HG03097 (cell line): ENCODE measurements around the gene DRG2.

ENCODE experiments used
- ATAC-seq: cut with Tn5 transposase; IDR thresholded peaks from one replicate; pipeline ENCODE4 v1.9.1; 2021; ENCODE audit not compliant: unreplicated experiment, low FRiP score

Gene DRG2

DNA sequence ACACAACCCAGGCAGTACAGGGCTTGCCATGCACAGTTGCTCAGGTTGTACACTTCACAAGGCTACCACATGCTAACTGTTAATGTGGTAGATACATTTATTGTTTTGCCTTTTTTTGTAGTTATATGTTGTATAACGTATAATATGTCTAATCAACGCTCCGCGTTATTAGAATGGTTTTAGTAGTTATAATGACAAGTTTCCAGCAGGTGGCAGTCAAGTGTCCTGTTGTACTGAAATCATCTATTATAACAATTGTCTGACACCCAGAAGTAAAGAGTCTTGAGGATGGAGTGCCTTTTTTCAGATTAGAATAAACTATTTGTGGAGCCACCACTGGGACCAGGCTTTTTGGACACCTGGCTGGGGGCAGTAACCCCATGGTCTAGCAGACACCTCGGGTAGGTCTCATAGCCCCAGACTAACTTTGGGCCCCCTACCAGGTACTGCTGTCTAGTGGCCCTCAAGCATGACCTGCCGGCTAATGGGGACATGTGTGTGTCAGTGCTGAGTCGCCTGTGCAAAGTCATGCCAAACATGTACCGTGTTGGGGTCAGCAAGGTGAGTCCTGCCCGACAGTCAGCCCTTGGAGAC, 53.6 kb downstream of the DRG2 start:
- ATAC-seq: no peak

DNA sequence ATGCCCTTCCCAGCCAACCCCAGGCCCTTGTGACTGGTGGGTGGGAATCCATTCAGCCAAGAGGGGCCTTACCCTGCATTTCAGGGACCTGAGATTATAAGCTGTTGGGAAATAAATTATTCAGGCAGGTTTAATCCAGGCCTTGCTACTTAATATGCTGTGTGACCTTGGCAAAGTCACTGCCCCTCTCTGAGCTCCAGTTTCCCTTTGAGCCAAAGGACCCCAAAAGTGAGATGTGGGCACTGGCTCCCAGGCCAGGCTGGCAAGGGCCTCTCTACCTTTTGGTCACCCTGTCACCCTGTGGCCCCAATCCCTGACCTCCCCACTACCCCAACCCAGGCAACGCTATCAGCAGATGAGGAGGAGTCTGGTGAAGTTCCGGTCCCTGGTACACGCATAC, 54.7 kb downstream of the DRG2 start:
- ATAC-seq: no peak

DNA sequence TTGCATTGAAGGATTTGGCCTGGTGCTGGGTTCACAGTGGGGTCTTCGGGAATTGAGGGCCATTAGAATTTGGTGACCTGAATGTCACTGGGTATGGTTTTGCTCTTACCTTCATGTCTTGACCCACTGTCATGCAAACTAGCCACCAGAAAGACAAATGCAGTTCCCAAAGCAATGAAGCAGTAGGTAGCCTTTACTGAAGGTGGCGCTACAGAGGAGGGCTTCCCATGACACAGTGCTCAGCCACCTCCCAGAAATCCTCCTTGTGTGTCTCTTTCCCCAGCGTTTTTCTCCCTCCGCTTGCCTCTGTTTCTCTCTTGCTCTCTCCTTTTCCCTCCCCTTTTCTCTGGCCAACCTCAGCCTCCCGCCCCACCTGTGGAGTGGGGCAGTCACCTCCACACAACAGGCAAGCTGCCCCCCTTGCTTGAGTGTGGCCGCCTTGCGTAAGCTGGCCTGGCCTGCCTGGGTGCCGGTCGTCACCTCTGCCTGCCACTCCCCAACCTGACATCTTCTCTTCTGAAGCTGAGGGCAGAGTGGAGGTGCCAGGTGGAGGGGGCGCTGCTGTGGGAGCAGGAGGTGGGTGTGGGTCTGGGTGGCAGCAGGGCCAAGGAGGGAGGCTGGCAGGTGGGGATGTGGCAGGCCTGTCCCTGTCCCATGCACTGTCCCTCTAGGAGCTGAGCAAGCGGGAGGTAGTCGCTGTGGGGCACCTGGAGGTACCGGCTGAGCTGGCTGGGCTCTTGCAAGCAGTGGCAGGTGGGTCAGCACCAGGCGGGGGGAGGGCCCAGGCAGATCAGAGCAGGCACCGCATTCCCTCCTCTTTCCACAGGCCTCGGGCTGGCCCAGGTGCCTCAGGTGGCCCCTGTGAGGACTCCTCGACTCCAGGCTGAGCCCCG, 55.5 kb downstream of the DRG2 start:
- no peak for ATAC-seq

DNA sequence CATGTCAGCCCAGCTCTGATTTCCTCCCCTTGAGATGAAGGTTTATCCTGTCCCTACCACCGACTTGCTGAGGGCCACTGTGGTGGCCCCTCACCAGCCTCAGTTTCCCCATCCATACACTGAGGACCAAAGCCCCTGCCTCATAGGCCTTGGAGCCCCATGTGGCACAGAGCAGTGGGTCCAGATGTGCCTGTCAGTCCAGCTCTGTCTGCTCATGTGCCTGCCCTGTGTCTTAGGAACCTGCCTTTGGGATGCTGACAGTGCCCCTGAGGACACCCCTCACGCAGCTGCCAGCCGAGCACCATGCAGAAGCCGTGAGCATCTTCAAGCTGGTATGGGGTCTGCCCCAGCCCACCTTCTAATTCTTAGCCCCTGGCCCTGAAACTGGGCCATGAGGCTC, 56.5 kb downstream of the DRG2 start:
- ATAC-seq: no peak

DNA sequence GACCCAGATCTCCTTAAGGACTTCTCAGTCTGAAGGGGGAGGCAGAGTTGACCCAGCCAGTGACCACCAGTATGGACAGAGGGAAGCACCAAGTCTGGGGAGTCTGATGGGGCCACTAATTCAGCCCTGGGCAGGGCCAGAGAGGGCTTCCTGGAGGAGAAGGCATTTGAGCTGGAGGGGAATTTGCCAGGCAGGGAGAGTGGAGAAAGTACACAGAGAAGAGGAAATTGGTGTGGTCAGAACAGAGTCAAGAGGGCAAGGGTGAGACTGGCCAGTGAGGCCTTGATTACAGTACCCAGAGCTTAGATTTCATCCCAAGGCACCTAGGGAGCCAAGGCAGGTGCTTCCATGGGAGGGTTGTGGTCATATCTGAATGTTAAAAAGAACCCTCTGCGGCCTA, 57.1 kb downstream of the DRG2 start:
- ATAC-seq: no peak

DNA sequence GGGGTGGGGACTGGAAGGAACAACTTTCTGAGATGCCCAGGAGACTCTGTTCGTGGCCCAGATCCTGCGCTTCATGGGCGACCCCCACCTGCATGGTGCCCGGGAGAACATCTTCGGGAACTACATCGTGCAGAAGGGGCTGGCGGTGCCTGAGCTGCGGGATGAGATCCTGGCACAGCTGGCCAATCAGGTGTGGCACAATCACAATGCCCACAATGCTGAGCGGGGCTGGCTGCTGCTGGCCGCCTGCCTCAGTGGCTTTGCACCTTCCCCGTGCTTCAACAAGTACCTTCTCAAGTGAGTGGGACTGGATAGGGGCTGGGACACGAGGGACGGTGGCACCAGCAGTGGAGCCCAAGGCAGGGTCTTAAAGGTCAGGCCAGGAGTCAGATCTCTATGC, 58.1 kb downstream of the DRG2 start:
- no peak for ATAC-seq

DNA sequence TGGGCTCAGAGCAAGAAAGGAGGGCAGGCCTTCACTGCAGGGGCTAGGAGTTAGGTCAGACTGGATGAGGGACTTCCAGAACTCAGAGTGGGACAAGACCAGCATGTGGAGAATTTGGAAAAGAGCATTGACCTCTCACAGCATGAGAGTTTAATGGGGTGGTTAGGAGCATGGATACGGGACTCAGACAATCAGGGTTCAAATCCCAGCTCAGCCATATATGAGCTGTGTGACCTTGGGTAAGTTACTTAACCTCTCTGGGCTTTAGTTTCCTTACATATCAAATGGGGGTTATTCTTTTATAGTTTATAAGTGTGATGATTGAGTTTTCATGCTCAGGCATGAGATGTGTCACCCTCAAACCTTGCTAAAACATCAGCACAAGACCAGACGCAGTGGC, 58.5 kb downstream of the DRG2 start:
- ATAC-seq: no peak

DNA sequence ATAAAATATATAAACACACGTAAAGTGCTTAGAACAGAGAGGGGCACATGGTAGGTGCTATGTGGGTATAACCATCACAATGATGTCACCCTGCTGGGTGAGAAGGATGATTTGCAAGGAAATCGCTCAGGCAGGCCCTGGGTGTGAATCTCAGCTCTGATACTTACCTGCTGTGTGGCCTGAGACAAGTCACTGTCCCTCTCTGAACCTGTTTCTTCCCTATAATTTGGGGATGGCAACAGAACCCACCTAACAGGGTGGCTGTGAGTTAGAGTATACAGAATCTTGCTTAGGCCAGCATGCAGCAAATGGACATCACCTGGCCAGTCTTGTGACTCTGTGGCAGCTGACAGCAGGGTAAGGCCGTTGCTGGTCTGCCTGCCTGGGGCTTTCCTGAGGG, 59.2 kb downstream of the DRG2 start:
- no peak for ATAC-seq

DNA sequence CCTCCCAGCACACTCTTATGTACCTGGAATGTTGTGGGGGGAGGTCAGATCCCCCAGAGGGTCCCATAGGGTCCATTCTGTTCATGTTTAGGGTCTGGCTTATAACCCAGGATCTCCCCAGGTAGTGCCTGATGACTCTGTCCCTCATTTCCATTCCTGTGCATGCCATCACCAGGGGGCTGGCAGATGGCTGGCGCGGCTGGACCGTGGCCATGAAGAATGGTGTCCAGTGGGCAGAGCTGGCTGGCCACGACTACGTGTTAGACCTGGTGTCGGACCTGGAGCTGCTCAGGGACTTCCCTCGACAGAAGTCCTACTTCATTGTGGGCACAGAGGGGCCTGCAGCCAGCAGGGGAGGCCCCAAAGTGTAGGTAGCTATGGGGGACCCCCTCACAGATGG, 60.8 kb downstream of the DRG2 start:
- ATAC-seq: no peak

DNA sequence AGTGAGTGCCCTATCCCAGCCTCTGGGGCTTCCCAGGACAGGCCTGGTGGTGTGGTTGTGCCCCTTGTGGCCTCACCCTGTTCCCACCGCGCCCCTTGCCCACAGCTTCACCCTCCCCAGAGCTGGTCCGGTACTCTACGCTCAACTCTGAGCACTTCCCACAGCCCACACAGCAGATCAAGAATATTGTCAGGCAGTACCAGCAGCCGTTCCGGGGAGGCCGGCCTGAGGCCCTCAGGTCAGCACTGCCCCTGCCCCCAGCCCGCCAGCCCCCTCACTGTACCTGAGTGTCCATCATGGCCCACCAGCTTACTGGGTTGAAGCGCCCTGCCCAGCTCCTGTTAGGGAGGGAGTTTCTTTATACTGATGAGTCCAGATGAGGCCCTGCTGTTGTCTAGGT, 63.5 kb downstream of the DRG2 start:
- ATAC-seq: no peak

DNA sequence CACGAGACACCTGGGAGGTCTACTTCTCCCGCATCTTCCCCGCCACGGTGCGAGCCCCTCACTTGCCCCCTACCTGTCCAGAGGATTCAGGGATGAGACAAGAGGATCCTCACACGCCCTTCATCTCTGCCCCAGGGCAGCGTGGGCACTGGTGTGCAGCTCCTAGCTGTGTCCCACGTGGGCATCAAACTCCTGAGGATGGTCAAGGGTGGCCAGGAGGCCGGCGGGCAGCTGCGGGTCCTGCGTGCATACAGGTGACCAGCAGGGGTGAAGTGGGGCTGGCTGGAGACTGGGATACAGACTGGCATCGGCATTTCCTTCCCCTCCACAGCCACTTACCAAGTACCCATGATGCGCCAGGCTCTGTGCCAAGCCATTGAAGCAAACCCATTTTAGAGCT, 67.4 kb downstream of the DRG2 start:
- ATAC-seq: no peak

DNA sequence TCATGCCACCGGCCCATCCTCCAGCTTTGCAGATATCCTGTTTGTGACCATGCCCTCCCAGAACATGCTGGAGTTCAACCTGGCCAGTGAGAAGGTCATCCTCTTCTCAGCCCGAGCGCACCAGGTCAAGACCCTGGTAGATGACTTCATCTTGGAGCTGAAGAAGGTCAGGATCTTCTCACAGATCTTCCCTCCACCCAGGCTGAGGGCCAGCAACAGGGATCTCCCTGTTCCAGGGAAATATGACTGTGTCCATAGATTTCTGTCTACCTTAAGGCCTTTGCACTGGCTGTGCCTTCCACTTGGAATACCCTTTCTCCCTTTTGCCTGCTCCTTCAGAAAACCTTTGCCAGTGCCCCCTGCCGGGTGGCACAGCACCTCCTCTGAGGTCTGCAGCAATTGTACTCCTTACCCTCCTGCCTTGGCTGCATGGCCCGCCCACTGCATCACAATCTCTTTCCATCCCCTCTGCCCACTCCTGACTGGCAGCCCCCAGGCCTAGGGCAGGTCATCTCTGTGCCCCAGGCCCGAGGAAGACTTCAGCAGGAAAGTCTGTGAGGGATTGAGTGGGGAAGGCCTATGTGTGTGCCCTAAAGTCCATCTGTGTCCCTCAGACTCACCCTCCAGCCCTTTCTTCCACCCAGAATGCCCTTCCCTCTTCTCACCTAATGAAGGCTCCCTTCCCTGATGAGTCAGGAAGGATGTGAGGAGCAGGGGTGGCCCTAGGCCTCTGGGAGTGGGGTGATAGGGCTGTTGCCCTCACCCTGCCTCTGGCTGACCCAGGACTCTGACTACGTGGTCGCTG, 68.6 kb downstream of the DRG2 start:
- no peak for ATAC-seq

DNA sequence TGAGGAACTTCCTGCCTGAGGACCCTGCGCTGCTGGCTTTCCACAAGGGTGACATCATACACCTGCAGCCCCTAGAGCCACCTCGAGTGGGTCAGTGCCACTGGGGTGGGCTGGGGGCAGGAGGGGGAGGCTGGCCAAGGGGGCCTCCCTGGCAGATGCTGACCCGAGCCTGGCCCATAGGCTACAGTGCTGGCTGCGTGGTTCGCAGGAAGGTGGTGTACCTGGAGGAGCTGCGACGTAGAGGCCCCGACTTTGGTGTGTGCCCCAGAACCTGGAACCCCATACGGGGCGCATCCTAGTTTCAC, 69.2 kb downstream of the DRG2 start:
- no peak for ATAC-seq
